Calu3 (cell line): ENCODE measurements around the gene TOP3A. TPM values are rescaled to one million over a fixed set of nuclear protein-coding genes. Genes with fewer than 3 reads are reported as not detected.
"Not testable (repeated sequence)": the region's sequence is repeated elsewhere in the genome, so short reads cannot be mapped to it uniquely, and the experiment has no call there.

Experiments used
- BruUV-seq: library from RNA; stranded (reverse); fragments of 400-500 nt; replicated peaks from 2 replicates; lab custom pipeline; 2021; lab: Mats Ljungman, UMichigan
- CTCF ChIA-PET: fragments of 300-600 bp; sonication (Branson Sonifier 250); formaldehyde crosslinking; loops from one replicate; lab custom pipeline; 2022; ENCODE audit warnings: antibody characterized with exemption; lab: Charles Lee
- DNase-seq: peaks from one replicate; pipeline ENCODE4 v3.0.0; 2022
- H3K27ac Mint-ChIP-seq: one replicate; pipeline ENCODE4 v1.8.0; 2022; ENCODE audit warnings: mixed read lengths; ENCODE audit not compliant: unreplicated experiment
- H3K27me3 Mint-ChIP-seq: one replicate; pipeline ENCODE4 v1.8.0; 2022; ENCODE audit warnings: mixed read lengths; ENCODE audit not compliant: unreplicated experiment
- H3K36me3 Mint-ChIP-seq: one replicate; pipeline ENCODE4 v1.8.0; 2022; ENCODE audit warnings: mild to moderate bottlenecking, moderate library complexity, mixed read lengths; ENCODE audit not compliant: insufficient read depth, unreplicated experiment
- H3K4me1 Mint-ChIP-seq: one replicate; pipeline ENCODE4 v1.8.0; 2022; ENCODE audit warnings: mild to moderate bottlenecking, low read depth, mixed read lengths; ENCODE audit not compliant: unreplicated experiment
- H3K4me3 Mint-ChIP-seq: one replicate; pipeline ENCODE4 v1.8.0; 2022; ENCODE audit warnings: mild to moderate bottlenecking, low read depth, moderate library complexity, mixed read lengths; ENCODE audit not compliant: unreplicated experiment
- H3K9me3 Mint-ChIP-seq: one replicate; pipeline ENCODE4 v1.8.0; 2022; ENCODE audit warnings: low read depth, mixed read lengths; ENCODE audit not compliant: unreplicated experiment
- intact Hi-C: fragments of 100-400 bp; cut with micrococcal nuclease; formaldehyde crosslinking; loops from one replicate; pipeline ENCODE4 v1.10.0; 2022; ENCODE audit not compliant: unreplicated experiment
- total RNA-seq: library from RNA; stranded (reverse); gene quantifications from 2 replicates; pipeline ENCODE4 v1.2.3, GENCODE V29; 2022
- TF ChIP-seq, protein P1 (sequence below): fragments of 200-600 bp; IDR thresholded peaks from one replicate; pipeline ENCODE4 v1.8.0; 2022; ENCODE audit warnings: antibody characterized with exemption; ENCODE audit not compliant: unreplicated experiment

Gene TOP3A
- total RNA-seq, 1 experiment from 2014 or later: 39.7 TPM

DNA sequence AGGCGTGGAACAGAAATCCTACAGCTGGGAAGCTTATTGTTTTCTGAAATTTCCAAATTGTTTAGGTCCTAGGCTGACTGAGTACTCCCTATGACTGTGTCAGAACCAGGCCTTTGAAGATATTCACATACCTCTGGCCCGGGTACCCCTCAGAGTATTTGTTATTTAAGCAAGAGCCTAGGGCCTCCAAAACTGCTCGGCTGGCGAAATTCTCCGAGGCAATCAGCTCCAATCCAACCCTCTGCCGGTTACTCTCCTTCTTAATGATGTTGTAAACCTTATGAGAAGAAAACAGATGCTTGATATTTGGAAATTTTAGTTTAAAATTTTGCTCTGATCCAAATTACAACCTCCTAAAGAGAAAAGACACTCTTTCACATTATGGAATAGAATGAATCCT is 38.7 kb upstream of the TOP3A start:
- no peak for DNase-seq
- H3K27ac Mint-ChIP-seq: no peak overlapping the region
- no peaks in the 10 kb centered on the region for H3K27me3 Mint-ChIP-seq
- H3K9me3 Mint-ChIP-seq: no peaks in the 10 kb centered on the region
- intact Hi-C loops: no loop called here
- peaks cover 16% of the 10 kb centered on the region for H3K36me3 Mint-ChIP-seq
- no TSS peak for BruUV-seq
- TF ChIP-seq, protein P1, sequence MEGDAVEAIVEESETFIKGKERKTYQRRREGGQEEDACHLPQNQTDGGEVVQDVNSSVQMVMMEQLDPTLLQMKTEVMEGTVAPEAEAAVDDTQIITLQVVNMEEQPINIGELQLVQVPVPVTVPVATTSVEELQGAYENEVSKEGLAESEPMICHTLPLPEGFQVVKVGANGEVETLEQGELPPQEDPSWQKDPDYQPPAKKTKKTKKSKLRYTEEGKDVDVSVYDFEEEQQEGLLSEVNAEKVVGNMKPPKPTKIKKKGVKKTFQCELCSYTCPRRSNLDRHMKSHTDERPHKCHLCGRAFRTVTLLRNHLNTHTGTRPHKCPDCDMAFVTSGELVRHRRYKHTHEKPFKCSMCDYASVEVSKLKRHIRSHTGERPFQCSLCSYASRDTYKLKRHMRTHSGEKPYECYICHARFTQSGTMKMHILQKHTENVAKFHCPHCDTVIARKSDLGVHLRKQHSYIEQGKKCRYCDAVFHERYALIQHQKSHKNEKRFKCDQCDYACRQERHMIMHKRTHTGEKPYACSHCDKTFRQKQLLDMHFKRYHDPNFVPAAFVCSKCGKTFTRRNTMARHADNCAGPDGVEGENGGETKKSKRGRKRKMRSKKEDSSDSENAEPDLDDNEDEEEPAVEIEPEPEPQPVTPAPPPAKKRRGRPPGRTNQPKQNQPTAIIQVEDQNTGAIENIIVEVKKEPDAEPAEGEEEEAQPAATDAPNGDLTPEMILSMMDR: no peak
- H3K4me1 Mint-ChIP-seq: no peaks in the 10 kb centered on the region
- CTCF ChIA-PET: interaction anchor here (0.6 kb wide), 1 partner anchor 10 kb away, joined by 3 read pairs; no protein-coding TSS in a partner anchor
- no peak overlapping the region for H3K4me3 Mint-ChIP-seq

DNA sequence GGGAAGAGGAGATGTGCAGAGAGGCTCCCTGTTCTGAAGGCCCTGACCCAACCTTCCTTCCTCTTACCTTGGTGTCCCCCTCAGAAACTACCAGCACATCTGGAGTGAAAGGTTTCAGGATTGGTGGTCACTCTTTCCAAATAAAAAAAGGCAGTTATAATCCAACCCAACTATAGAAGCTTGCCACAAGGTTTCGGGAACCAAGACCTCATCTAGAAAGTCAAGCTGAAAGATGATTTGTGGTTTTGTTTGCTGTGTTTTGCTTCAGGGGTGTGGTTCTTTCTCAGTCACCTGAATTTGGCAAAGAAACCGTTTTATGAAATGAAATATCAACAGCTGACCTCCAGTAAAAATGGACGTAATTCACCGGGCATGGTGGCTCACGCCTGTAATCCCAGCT is 29.2 kb upstream of the TOP3A start:
- intact Hi-C loops: no loop called here
- H3K27me3 Mint-ChIP-seq: no peaks in the 10 kb centered on the region
- no peaks in the 10 kb centered on the region for H3K4me1 Mint-ChIP-seq
- TF ChIP-seq, protein P1: no peak
- no TSS peak for BruUV-seq
- CTCF ChIA-PET: interaction anchor here (0.7 kb wide), 1 partner anchor 9 kb away, joined by 3 read pairs; no protein-coding TSS in a partner anchor
- H3K4me3 Mint-ChIP-seq: no peak overlapping the region
- H3K9me3 Mint-ChIP-seq: no peaks in the 10 kb centered on the region
- no peak overlapping the region for H3K27ac Mint-ChIP-seq
- DNase-seq: no peak
- peaks cover 59% of the 10 kb centered on the region for H3K36me3 Mint-ChIP-seq

DNA sequence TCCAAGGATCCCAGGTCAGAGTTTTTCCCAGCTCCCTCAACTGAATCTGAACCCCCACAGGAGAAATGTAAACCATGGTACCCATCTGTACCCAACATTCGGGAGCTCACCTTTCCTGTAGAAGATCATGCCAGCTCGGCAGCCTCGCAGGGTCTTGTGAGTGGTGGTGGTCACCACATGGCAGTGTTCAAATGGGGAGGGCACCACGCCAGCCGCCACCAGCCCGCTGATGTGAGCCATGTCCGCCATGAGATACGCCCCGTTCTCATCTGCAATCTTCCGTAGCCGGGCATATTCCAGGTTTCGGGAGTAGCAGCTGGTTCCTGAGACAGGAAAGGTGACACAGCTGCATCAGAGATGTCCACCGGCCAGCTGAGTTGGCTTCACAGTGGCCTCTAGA is 25.1 kb upstream of the TOP3A start:
- no peaks in the 10 kb centered on the region for H3K27me3 Mint-ChIP-seq
- H3K4me3 Mint-ChIP-seq: no peak overlapping the region
- DNase-seq: no peak
- H3K27ac Mint-ChIP-seq: no peak overlapping the region
- H3K4me1 Mint-ChIP-seq: no peaks in the 10 kb centered on the region
- no TSS peak for BruUV-seq
- CTCF ChIA-PET: no interaction called here
- peaks cover 48% of the 10 kb centered on the region for H3K36me3 Mint-ChIP-seq
- TF ChIP-seq, protein P1: no peak
- no peaks in the 10 kb centered on the region for H3K9me3 Mint-ChIP-seq
- intact Hi-C loops: no loop called here

DNA sequence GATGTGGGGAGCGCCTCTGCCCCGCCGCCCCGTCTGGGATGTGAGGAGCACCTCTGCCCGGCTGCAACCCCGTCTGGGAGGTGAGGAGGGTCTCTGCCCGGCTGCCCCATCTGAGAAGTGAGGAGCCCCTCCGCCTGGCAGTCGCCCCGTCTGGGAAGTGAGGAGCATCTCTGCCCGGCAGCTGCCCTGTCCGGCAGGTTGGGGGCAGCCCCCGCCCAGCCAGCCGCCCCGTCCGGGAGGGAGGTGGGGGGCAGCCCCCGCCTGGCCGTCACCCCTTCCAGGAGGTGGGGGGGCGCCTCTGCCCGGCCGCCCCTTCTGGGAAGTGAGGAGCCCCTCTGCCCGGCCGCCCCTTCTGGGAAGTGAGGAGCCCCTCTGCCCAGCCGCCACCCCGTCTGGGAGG is 23.4 kb upstream of the TOP3A start:
- BruUV-seq, intact Hi-C loops, H3K27me3 Mint-ChIP-seq, DNase-seq, H3K4me1 Mint-ChIP-seq, H3K27ac Mint-ChIP-seq, H3K4me3 Mint-ChIP-seq, CTCF ChIA-PET, H3K9me3 Mint-ChIP-seq: not testable (repeated sequence)
- H3K36me3 Mint-ChIP-seq: peaks cover 43% of the 10 kb centered on the region

DNA sequence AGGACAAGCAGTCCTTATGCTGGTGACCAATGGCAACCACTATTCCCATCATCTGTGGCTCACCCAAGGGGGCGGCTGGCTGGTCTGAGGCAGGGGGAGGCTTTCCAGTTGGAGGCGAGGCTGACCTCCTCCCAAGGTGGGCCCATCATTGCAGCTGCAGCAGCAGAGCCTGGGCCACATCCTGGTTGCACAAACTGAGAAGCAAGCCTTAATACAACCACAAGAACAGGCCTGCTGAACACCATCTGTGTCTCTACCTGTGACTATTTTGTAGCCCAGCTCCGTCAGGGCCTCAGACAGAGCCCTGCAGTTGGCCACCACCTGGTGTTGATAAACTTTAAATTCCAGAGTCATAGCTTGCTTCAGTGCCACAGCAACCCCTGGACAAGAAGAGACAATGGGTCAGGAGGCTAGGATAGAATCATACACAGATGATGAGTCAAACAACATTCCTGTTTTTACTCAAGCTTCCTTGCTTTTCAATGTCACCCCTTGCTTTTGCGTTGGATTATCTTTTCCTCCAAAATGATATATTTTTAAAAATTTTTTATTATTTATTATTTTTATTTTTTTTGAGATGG is 18.2 kb upstream of the TOP3A start:
- H3K4me3 Mint-ChIP-seq: no peak overlapping the region
- no TSS peak for BruUV-seq
- CTCF ChIA-PET: no interaction called here
- intact Hi-C loops: no loop called here
- no peaks in the 10 kb centered on the region for H3K9me3 Mint-ChIP-seq
- H3K27ac Mint-ChIP-seq: no peak overlapping the region
- TF ChIP-seq, protein P1: no peak
- H3K4me1 Mint-ChIP-seq: no peaks in the 10 kb centered on the region
- H3K27me3 Mint-ChIP-seq: no peaks in the 10 kb centered on the region
- DNase-seq: no peak
- peaks cover 26% of the 10 kb centered on the region for H3K36me3 Mint-ChIP-seq
